A549 (cell line): ENCODE results near the gene CADM2.

Experiments used
- CEBPB ChIP-seq, 2 experiments: fragments of >200 bp in 1 of 2; sonication (Bioruptor Twin) in 1 of 2; formaldehyde crosslinking in 1 of 2; IDR thresholded peaks; 2 replicates each; pipeline ENCODE4 v1.6.1; 2012 to 2016
- CHD2 ChIP-seq: fragments of 150-350 bp; IDR thresholded peaks from 2 replicates; pipeline ENCODE4 v1.6.1; 2014; ENCODE audit warnings: low read length; ENCODE audit not compliant: partially characterized antibody
- CTCF ChIP-seq: fragments of >200 bp; sonication (Bioruptor Twin); formaldehyde crosslinking; IDR thresholded peaks from 3 replicates; pipeline ENCODE4 v1.5.1; 2016
- ESRRA ChIP-seq: fragments of 150-350 bp; IDR thresholded peaks from 2 replicates; pipeline ENCODE4 v1.6.1; 2014; ENCODE audit warnings: mild to moderate bottlenecking, low read length, borderline replicate concordance
- GATA3 ChIP-seq: IDR thresholded peaks from 2 replicates; pipeline ENCODE4 v1.6.1; 2012; ENCODE audit warnings: borderline replicate concordance
- HDAC2 ChIP-seq: fragments of 200-600 bp; sonication (generic); IDR thresholded peaks from 2 replicates; pipeline ENCODE4 v1.6.1; 2016
- JUN ChIP-seq, 2 experiments: fragments of >200 bp; sonication (Bioruptor Twin); formaldehyde crosslinking; IDR thresholded peaks; 2 replicates in 1 of 2; 3 replicates in 1 of 2; pipeline ENCODE4 v1.6.1; 2016 to 2017
- MAZ ChIP-seq: fragments of 150-350 bp; IDR thresholded peaks from 2 replicates; pipeline ENCODE4 v1.6.1; 2014; ENCODE audit warnings: antibody characterized with exemption, low read depth, low read length, borderline replicate concordance
- POLR2AphosphoS2 ChIP-seq: conservative IDR thresholded peaks from 2 replicates; pipeline ENCODE4 v1.6.1; 2012; ENCODE audit warnings: low read length, improper control_type of control experiment, inconsistent platforms
- RAD21 ChIP-seq, 2 experiments: fragments of >200 bp in 1 of 2; sonication (Bioruptor Twin) in 1 of 2; formaldehyde crosslinking in 1 of 2; IDR thresholded peaks in 1 of 2; conservative IDR thresholded peaks in 1 of 2; 2 replicates in 1 of 2; 3 replicates in 1 of 2; pipeline ENCODE4 v1.6.1; 2012 to 2018; ENCODE audit warnings: inconsistent platforms in 1 of 2
- RARB ChIP-seq: fragments of 250-450 bp; sonication (Bioruptor Pico); IDR thresholded peaks from 2 replicates; pipeline ENCODE4 v1.8.0; 2021; ENCODE audit warnings: mild to moderate bottlenecking, moderate library complexity
- REST ChIP-seq: fragments of 200-600 bp; sonication (generic); IDR thresholded peaks from 2 replicates; pipeline ENCODE4 v1.6.1; 2016; ENCODE audit warnings: antibody characterized with exemption, mild to moderate bottlenecking, moderate library complexity

GRCh38 chr3:85516146-85516545 lies 557.4 kb downstream of the CADM2 start:
- no peak for TF ChIP-seq RARB (CRISPR knock-in tag)
- TF ChIP-seq CEBPB (IDR thresholded peaks at IDR 0.05) = no peak
- TF ChIP-seq CTCF = no peak
- TF ChIP-seq ESRRA = no peak
- TF ChIP-seq MAZ = no peak
- no peak for TF ChIP-seq RAD21 (conservative IDR thresholded peaks at IDR 0.05 in 1 of 2, IDR thresholded peaks at IDR 0.05 in 1 of 2)
- TF ChIP-seq CHD2 = no peak
- no peak for TF ChIP-seq POLR2AphosphoS2
- TF ChIP-seq GATA3 = no peak
- TF ChIP-seq REST = no peak
- no peak for TF ChIP-seq HDAC2
- TF ChIP-seq JUN (IDR thresholded peaks at IDR 0.05) = no peak
